Activated CD8-positive, alpha-beta T cell treated with anti-CD3 and anti-CD28 coated beads for 36 hours (primary cell): ENCODE results near the gene PAX3. TPM values are rescaled to one million over a fixed set of nuclear protein-coding genes. Genes with fewer than 3 reads are reported as not detected.

Source experiments
- ATAC-seq: fragments of 200-7000 bp; cut with Tn5 transposase; one replicate; pipeline ENCODE4 v1.10.0; 2021; ENCODE audit warnings: mild to moderate bottlenecking, moderate library complexity
- CTCF ChIA-PET: fragments of 350-600 bp; sonication (Branson Sonifier 250); formaldehyde crosslinking; loops from one replicate; lab custom pipeline; 2021; ENCODE audit warnings: antibody characterized with exemption; lab: Charles Lee
- POLR2A ChIA-PET: fragments of 350-600 bp; sonication (Branson Sonifier 250); formaldehyde crosslinking; loops from one replicate; lab custom pipeline; 2021; ENCODE audit warnings: antibody characterized with exemption; lab: Charles Lee
- DNase-seq: peaks from one replicate; pipeline ENCODE4 v3.0.0-alpha.2; 2020
- H3K27ac Mint-ChIP-seq: one replicate; pipeline ENCODE4 v1.8.0; 2021; ENCODE audit warnings: mild to moderate bottlenecking, mixed read lengths
- H3K27me3 Mint-ChIP-seq: one replicate; pipeline ENCODE4 v1.8.0; 2021; ENCODE audit warnings: mixed read lengths
- H3K36me3 Mint-ChIP-seq: one replicate; pipeline ENCODE4 v1.8.0; 2021; ENCODE audit warnings: low read depth, mixed read lengths
- H3K4me1 Mint-ChIP-seq: one replicate; pipeline ENCODE4 v1.8.0; 2021; ENCODE audit warnings: low read depth, mixed read lengths
- H3K4me3 Mint-ChIP-seq: one replicate; pipeline ENCODE4 v1.8.0; 2021; ENCODE audit warnings: mild to moderate bottlenecking, moderate library complexity, mixed read lengths
- H3K9me3 Mint-ChIP-seq: one replicate; pipeline ENCODE4 v1.8.0; 2021; ENCODE audit warnings: mixed read lengths
- intact Hi-C: fragments of 100-400 bp; cut with micrococcal nuclease; formaldehyde crosslinking; loops from one replicate; pipeline ENCODE4 v1.10.0; 2022
- total RNA-seq, 2 experiments: library from RNA; stranded (reverse); gene quantifications; one replicate each; pipeline ENCODE4 v1.2.3, GENCODE V29; 2021
- TF ChIP-seq, protein P1 (sequence below): fragments of 200-600 bp; IDR thresholded peaks from one replicate; pipeline ENCODE4 v1.8.0; 2022; ENCODE audit warnings: antibody characterized with exemption, mild to moderate bottlenecking

PAX3 gene
- total RNA-seq, 2 experiments from 2014 or later: not detected

DNA sequence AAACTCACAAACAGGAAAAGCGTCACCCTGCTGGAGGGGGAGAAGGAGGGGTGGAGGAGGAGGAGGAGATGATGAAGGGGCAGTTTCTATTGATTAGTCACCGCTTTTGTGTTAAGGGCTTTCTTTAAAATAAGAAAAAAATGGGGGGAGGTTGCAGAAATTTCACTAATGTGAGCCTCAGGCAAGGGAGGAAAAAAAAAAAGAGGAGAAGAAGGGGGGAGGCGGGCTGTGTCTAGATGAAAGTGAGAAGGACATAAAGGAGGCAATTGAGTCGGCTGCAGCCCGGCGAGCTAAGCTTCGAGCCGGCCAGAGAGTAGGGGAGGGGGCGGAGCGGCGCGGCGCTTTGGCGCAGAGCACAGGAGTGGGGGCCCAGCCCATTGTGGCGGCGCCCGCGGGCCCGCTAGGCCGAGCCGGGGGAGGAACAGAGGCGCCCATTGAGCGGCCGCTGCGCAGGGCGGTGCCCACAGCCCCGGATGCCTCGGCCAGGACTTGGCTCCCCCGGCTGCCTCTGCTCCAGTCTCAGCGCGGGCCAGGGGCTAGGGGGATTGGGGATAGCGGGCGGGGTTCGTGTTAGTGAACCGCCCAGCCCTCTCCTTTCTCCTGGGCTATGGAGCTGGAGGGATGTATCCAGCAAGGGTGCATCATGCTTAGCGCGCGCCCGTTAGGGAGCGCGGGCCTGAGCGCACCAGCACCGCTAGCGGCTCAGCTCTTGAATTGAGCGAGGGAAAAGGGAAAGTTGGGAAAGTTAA lies 7.9 kb downstream of the PAX3 start:
- POLR2A ChIA-PET: no interaction called here
- TF ChIP-seq, protein P1, sequence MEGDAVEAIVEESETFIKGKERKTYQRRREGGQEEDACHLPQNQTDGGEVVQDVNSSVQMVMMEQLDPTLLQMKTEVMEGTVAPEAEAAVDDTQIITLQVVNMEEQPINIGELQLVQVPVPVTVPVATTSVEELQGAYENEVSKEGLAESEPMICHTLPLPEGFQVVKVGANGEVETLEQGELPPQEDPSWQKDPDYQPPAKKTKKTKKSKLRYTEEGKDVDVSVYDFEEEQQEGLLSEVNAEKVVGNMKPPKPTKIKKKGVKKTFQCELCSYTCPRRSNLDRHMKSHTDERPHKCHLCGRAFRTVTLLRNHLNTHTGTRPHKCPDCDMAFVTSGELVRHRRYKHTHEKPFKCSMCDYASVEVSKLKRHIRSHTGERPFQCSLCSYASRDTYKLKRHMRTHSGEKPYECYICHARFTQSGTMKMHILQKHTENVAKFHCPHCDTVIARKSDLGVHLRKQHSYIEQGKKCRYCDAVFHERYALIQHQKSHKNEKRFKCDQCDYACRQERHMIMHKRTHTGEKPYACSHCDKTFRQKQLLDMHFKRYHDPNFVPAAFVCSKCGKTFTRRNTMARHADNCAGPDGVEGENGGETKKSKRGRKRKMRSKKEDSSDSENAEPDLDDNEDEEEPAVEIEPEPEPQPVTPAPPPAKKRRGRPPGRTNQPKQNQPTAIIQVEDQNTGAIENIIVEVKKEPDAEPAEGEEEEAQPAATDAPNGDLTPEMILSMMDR: no peak
- CTCF ChIA-PET: no interaction called here
- ATAC-seq (no peak), DNase-seq (no peak)
- H3K4me1 Mint-ChIP-seq: peaks cover 9% of the 10 kb centered on the region
- no peak overlapping the region for H3K27ac Mint-ChIP-seq
- no peak overlapping the region for H3K4me3 Mint-ChIP-seq
- no peaks in the 10 kb centered on the region for H3K36me3 Mint-ChIP-seq
- H3K9me3 Mint-ChIP-seq: peaks cover 2% of the 10 kb centered on the region
- peaks cover 81% of the 10 kb centered on the region for H3K27me3 Mint-ChIP-seq
- intact Hi-C loops: no loop called here

DNA sequence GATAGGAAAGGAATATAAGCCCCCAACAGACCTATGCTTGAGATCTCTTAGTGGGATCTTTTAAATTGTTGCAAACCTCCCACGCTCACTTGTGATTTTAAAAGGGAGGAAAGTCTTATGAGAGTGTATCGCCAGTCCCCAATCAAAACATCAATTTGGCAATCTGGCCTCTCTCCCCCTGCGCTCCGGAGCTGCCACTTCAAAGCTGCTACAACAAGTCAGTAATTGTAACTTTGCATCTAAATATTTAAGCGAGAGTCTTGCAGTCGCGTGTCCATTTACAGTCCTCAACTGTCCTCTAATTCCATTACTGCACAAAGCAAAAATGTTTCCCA lies 8.4 kb downstream of the PAX3 start:
- intact Hi-C loops: no loop called here
- ChIA-PET CTCF (no interaction called here), POLR2A (no interaction called here)
- peaks cover 6% of the 10 kb centered on the region for H3K4me1 Mint-ChIP-seq
- DNase-seq (no peak), ATAC-seq (no peak)
- H3K36me3 Mint-ChIP-seq: no peaks in the 10 kb centered on the region
- H3K27ac Mint-ChIP-seq: no peak overlapping the region
- H3K27me3 Mint-ChIP-seq: peaks cover 79% of the 10 kb centered on the region
- TF ChIP-seq, protein P1: no peak
- peaks cover 2% of the 10 kb centered on the region for H3K9me3 Mint-ChIP-seq
- no peak overlapping the region for H3K4me3 Mint-ChIP-seq

DNA sequence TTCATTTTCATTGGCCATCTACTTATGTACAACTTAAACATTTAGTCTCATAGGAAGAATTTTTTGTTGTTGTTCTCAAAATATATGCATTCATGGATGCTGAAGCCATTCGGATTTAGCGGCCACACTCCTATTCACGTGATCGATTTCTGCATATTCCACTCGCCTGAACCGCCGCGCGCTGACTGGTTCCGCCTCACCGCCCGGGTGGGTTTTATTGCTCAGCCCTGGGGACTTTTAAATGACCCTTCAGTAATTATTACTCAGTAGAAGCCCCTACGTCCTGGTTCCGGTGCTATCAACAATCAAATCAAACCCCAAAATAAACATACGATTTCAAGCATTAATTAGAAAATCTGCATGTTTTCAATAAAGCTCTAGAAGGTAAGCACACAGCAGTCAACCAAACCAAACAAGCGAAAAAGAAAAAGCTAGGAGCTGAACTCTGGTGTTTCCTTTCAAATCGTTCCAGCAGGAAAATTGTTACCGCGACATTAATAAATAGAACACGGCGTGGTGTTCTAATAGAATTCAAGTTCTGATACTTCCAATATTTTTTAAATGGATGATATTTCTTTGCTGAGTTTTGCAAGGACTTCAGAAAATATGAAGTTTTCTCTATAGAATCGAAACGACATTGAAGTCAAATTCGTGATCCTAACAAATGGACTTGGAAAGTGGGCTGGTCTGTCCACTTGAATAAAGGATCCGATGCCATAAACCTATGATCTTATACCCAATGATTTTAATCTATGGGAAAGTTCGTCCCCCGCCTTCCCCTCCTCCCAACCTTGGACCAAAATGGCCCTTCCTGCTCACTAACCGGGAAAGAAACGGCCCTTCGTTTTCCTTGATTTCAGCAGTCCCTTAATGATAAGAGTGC lies 9.3 kb downstream of the PAX3 start:
- ChIA-PET CTCF (no interaction called here), POLR2A (no interaction called here)
- DNase-seq (no peak), ATAC-seq (no peak)
- Mint-ChIP-seq H3K27me3 (peaks cover 72% of the 10 kb centered on the region), H3K9me3 (peaks cover 2% of the 10 kb centered on the region), H3K36me3 (no peaks in the 10 kb centered on the region), H3K4me3 (no peak overlapping the region), H3K4me1 (peaks cover 2% of the 10 kb centered on the region), H3K27ac (no peak overlapping the region)
- TF ChIP-seq, protein P1: no peak
- intact Hi-C loops: no loop called here

DNA sequence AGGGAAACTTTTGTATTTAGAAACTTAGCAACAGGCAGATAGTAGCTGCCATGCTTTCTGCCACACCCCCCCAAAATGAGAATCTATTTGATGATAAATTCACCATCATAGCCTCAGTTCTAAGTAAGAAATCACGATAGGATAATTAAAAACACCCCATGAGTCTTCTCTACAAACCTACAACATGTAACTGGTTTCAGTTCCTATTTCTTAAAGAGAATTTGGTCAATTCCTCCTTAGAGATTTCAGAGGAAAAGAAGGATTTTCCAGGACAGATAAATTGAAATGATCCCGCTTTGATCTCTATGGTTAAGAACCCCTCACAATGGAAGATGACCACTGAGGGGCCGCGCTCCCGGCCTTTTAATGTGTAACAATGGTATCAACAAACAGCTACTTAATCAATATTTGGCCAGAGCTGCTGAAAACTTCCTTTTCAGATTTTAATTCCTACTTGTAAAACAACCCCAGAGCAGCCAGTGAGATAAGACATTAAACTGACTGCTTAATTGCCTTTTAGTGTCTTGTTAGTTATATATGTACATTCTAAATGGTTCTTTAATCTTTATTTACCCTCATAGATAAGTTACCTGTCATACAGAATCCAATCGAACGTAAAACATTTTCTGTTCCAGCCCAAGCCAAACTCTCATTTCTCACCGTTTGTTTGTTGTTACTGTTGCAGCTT lies 10.1 kb downstream of the PAX3 start:
- H3K9me3 Mint-ChIP-seq: peaks cover 2% of the 10 kb centered on the region
- CTCF ChIA-PET: no interaction called here
- POLR2A ChIA-PET: no interaction called here
- DNase-seq (no peak), ATAC-seq (no peak)
- H3K27me3 Mint-ChIP-seq: peaks cover 67% of the 10 kb centered on the region
- H3K4me1 Mint-ChIP-seq: peaks cover 2% of the 10 kb centered on the region
- intact Hi-C loops: no loop called here
- no peak overlapping the region for H3K27ac Mint-ChIP-seq
- no peak overlapping the region for H3K4me3 Mint-ChIP-seq
- TF ChIP-seq, protein P1: no peak
- H3K36me3 Mint-ChIP-seq: no peaks in the 10 kb centered on the region
